Tibial nerve (tissue), 4 donors: ENCODE measurements around the gene ST14.

Source experiments
- EP300 ChIP-seq, 2 donors: sonication (generic); formaldehyde crosslinking; IDR thresholded peaks; one replicate each; pipeline ENCODE4 v1.6.1; 2017; ENCODE audit warnings: antibody characterized with exemption in 2 of 2, mild to moderate bottlenecking in 1 of 2
- POLR2A ChIP-seq, 2 donors: fragments of 450-650 bp; IDR thresholded peaks; one replicate each; pipeline ENCODE4 v1.6.1; 2017; ENCODE audit warnings: antibody characterized with exemption in 2 of 2, mild to moderate bottlenecking in 2 of 2, moderate library complexity in 2 of 2
- TF ChIP-seq, protein P1 (sequence below), 5 experiments: fragments of 200-600 bp in 3 of 5; fragments of 450-650 bp in 2 of 5; sonication (generic) in 3 of 5; IDR thresholded peaks; one replicate each; pipeline ENCODE4 v1.5.1; 2016 to 2019; ENCODE audit warnings: antibody characterized with exemption in 5 of 5, mild to moderate bottlenecking in 3 of 5, moderate library complexity in 2 of 5

- TF ChIP-seq, protein P1, sequence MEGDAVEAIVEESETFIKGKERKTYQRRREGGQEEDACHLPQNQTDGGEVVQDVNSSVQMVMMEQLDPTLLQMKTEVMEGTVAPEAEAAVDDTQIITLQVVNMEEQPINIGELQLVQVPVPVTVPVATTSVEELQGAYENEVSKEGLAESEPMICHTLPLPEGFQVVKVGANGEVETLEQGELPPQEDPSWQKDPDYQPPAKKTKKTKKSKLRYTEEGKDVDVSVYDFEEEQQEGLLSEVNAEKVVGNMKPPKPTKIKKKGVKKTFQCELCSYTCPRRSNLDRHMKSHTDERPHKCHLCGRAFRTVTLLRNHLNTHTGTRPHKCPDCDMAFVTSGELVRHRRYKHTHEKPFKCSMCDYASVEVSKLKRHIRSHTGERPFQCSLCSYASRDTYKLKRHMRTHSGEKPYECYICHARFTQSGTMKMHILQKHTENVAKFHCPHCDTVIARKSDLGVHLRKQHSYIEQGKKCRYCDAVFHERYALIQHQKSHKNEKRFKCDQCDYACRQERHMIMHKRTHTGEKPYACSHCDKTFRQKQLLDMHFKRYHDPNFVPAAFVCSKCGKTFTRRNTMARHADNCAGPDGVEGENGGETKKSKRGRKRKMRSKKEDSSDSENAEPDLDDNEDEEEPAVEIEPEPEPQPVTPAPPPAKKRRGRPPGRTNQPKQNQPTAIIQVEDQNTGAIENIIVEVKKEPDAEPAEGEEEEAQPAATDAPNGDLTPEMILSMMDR (IDR thresholded peaks at IDR 0.05): no peak
- TF ChIP-seq EP300 (IDR thresholded peaks at IDR 0.05): no peak
- TF ChIP-seq POLR2A (IDR thresholded peaks at IDR 0.05): no peak
Observed at GRCh38 chr11:130211144-130211543, 51.6 kb downstream of the ST14 start.
